GM18505 (cell line): ENCODE measurements around the gene BRS3.

Experiments
- ATAC-seq: cut with Tn5 transposase; IDR thresholded peaks from one replicate; pipeline ENCODE4 v1.9.1; 2021; ENCODE audit not compliant: unreplicated experiment
- POLR2A ChIP-seq: IDR thresholded peaks from 4 replicates; pipeline ENCODE4 v1.6.1; 2011; ENCODE audit warnings: borderline replicate concordance; ENCODE audit not compliant: insufficient read depth, insufficient read length; ENCODE audit errors: extremely low read depth

Gene BRS3

DNA sequence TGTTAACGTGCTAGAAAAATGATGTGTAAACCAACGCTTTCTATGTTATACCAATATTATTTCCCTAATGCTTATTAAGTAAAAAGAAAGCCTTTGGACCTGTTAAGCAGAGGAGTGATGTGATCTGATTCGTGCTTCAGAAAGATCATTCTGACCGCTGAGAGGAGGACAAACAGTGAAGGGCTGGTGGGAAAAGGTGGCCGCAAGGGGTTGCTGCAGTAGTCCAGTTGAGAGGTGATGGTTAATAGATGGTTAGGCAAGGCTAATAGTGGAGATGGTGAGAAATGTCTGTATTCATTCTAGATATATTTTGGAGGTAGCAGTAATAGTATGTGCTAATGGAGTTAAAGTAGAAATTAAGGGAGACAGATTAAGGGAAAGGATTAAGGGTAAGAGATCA is 31.3 kb downstream of the BRS3 start:
- ATAC-seq, result no peak
- TF ChIP-seq POLR2A, result no peak

DNA sequence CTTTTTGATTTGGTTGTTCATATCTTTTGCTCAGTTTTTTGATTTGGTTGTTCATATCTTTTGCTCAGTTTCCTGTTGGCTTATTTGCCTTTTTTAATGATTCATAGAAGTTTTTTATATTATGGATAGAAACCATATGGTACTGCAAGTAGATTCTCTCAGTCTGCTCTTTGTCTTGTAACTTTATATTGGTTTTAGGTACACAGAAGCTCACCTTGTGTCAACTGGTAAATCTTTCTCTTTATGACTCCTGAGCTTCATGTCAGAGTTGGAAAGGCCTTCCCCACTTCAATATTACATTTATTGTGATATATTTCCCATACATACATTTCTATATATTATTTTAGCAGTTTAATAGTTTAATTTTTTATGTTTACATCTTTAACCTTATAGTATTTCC is 36.0 kb downstream of the BRS3 start:
- TF ChIP-seq POLR2A, result no peak
- ATAC-seq, result no peak

DNA sequence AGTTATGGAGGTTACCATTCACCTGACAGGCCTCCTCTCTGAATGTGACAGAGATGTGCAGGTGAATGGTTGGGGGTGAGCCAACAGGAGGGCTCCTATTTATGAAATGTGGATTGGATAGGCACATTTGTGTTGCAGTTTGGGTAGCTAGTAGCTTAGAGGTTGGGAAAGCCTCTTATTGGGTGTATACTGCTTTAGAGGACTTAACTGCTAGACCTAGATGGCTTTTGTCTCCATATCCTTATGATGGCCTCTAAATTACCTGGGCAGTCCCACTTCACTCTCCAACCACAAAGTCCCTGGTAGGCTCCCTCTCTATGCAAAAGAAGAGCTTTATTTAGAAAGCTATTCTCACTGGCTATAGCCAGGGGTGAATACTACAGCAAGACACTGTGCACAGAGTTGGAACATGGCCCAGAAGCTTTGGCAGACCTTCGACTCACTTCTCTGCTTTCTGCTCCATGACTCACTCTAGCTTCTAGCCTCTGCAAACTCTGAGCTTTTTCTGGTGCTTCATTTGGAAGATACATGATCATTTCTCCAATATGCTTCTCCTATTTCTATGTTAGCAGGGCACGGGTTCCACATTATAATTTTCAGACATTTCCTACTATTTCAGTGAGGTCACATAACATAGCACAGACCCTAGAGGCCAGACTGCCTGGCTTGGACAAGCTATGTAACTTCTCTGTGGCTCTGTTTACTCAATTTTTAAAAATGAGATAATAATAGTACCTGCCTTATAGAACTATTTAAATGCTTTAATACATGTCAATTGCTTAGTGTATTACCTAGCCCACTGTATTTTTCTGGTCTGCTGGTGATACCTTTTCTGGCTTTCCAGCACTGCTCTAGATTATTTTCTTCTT is 38.2 kb downstream of the BRS3 start:
- no peak for TF ChIP-seq POLR2A
- ATAC-seq, result no peak

DNA sequence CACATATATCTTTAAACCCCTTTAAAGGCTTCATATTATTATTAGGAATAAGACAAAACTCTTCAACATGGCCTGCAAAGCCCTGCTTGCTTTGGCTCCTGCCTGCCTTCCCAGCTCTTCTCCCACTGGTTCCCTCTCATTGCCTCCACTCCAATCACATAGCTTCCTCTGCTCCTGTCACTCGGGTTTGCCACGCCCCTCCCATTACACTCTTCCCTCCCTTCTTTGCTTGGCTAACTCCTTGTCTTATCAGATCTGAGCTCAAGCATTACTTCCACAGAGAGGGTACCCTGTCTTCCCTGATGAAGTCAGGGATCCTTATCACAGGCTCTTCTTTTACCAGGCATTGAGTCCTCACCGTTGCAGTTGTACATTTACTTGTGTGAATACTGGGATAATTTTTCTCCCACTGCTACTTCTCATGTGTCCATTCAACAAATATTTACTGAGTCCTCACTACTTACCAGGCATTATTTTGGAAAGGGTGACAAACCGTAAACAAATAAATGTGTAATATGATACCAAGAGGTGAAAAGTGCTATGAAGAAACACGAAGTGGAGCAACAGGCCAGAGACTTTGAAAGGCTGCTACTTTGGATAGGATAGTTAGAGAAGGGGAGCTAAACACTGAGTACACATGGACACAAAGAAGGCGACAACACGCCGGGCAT is 41.0 kb downstream of the BRS3 start:
- TF ChIP-seq POLR2A, result no peak
- no peak for ATAC-seq

DNA sequence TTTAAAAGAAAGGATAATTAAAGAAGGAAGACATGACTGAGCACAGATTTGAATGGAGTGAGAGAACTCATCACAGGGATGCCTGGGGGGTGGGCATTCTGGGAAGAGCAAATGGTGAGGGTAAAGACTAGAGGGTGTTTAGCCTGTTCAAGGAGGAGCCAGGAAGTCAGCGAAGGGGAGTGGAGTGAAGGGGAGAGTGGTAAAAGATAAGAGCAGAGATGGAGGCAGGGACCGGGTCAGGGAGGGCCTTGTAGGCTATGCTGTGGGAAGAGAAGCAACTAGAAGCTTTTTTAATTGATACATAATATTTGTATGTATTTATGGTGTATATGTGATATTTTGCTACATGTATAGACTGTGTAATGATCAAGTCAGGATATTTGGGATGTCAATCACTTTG is 42.0 kb downstream of the BRS3 start:
- no peak for TF ChIP-seq POLR2A
- ATAC-seq, result no peak

DNA sequence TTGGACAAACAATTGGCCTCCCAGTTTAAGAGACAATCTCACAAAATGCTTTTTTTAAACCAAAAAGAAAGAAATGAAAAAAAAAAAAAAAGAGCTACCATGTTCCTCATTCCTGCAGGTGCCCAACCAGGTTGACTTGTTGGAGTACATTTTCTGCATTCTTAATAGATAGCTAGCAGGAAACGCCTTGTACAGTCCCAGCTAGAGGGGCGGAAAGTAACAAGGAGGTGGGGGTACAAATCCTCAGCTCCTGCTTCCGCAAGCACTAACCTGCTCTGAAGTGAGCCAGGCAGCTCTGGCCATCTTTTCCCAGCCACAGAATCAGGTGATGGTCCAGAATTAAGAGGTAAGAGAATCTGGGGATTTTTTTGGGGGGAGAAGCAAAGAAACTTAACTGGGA is 44.2 kb downstream of the BRS3 start, which contains the start of gene VGLL1:
Gene VGLL1 (plus strand): TSS at position 265 of the 400 bp plus-strand sequence. CDS start 3,806 bp downstream, outside the sequence.
- no peak for TF ChIP-seq POLR2A

DNA sequence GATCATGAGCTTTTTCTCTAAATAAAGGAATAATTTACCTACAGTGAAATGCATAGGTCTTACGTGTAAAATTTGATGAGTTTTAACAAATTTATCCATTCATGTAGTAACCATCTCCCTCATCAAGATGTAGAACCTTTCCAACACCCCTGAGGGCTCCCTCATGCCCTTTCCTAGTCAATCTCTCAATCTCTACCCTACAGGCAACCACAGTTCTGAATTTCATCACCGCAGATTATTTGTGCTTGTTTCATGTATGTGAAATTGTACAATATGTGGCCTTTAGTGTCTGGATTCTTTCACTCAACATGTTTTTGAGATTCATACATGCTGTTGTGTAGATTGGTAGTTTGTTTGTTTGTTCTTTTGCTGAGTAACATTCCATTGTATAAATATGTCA is 46.4 kb downstream of the BRS3 start:
- ATAC-seq, result no peak
- no peak for TF ChIP-seq POLR2A

More for the DNA sequence above, 44.2 kb downstream of the BRS3 start, which contains the start of gene VGLL1:
- no peak for ATAC-seq

DNA sequence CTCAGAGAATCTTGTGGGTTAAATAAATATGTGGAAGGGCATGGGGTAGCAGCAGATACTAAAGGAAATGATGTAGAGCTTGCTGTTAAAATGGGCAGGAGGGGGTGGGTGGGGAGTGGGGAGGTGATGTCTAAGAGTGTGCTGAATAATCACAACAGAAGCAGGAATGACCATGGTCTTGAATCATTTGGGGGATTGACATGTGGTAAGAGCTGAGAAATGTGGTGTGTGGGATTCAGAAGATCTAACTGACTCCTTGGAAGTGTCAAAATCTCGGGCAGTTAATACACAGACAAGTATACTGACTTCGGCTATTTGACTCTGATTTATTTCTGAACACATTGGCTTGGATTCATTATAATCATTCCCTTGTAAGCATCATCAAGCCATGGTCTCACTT is 51.1 kb downstream of the BRS3 start:
- no peak for ATAC-seq
- no peak for TF ChIP-seq POLR2A

DNA sequence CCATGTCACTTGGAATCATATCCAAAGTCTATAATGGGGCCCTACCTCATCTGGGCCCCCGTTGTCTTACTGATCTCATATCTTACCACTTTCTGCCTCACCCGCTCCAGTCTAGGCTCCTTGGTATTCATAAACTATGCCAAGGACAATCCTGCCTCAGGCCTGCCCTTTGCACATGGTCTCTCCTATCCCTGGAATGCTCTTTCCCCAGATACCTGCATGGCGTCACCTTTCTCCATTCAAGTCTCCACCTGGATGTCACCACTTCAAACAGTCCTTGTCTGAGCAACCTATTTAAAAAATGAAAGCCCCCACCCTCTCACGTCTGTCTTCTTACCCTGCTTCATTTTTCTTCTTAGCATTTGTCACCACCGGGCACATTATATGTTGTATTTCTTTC is 52.5 kb downstream of the BRS3 start:
- ATAC-seq, result no peak

DNA sequence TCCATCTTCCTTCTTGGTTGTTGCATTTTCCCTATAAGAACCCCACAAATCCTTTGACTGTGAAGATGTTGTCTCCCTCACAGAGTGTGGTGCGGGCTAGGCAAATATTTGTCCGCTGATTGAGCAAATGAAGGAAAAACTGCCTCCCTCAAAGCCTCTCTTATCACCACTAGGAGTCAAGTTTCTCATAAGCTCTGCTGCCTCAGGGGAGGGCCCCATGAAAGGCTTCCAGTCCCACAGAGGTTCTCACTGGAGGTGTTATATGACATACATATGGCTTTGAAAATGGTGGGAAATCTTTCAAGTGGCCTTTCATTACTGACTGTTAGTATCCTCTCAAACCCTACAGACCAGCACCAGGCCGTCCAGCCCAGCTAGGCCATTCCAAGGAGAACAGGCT is 53.5 kb downstream of the BRS3 start:
- ATAC-seq, result no peak
- no peak for TF ChIP-seq POLR2A

More for the DNA sequence above, 52.5 kb downstream of the BRS3 start:
- no peak for TF ChIP-seq POLR2A

DNA sequence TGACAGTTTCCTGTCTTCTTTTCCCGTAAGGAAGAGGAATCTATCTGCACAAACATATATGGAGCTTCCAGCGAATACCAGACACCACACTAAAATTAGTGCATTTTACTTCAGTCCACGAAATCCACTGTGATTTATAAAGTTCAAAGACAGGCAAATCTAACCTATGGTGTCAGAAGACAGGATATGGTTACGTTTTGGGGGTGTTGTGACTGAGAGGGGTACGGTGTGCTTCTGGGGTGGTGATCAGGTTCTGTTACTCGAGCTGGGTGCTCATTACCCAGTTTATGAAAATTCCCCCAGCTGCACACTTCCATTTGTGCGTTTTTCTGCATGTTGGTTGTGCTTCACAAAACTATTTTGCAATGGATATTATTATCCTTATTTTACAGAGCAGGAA is 54.5 kb downstream of the BRS3 start:
- no peak for ATAC-seq
- no peak for TF ChIP-seq POLR2A
